ENCODE data around the gene PTPRG. TPM values are rescaled to one million over a fixed set of nuclear protein-coding genes. Genes with fewer than 3 reads are reported as not detected.

The PTPRG gene
- total RNA-seq, 1 experiment from 2014 or later = 69.3 TPM

GRCh38 chr3:61967019-61967418 lies 405.6 kb downstream of the PTPRG start:
- H3K79me2 ChIP-seq (ENCODE audit: insufficient read depth, low read length) = peaks cover 5% of the 10 kb centered on the region; the same call in 1 of the 2 replicates
- no peak overlapping the region for H3K56ac ChIP-seq (ENCODE audit: insufficient read length, low read depth, low read length)
- H3K27ac Mint-ChIP-seq = peak overlapping the region in 1 of 3 experiments; percentile 11; a peak in 2 of 7 replicates
- no peak overlapping the region for H3K23ac ChIP-seq (ENCODE audit: insufficient read length, low read depth, low read length)
- H4K5ac ChIP-seq (ENCODE audit: insufficient read length, low read depth, low read length) = no peak overlapping the region
- no peaks in the 10 kb centered on the region for H3K36me3 Mint-ChIP-seq (ENCODE audit: insufficient read depth in 1 of 3, low read depth in 3 of 3)
- no peaks in the 10 kb centered on the region for H3K9me3 Mint-ChIP-seq
- H3K18ac ChIP-seq (ENCODE audit: insufficient read length, low read depth, low read length) = no peak overlapping the region
- no peak overlapping the region for H3K4ac ChIP-seq (ENCODE audit: low read depth, low read length)
- no peak overlapping the region for H4K91ac ChIP-seq (ENCODE audit: insufficient read length, low read depth, low read length)
- no peak overlapping the region for H2AK5ac ChIP-seq (ENCODE audit: insufficient read length, low read length)
- no peak overlapping the region for H3K14ac ChIP-seq (ENCODE audit: insufficient read depth, low read length)
- H3K4me1 Mint-ChIP-seq = peaks cover 24 to 25% of the 10 kb centered on the region in 2 experiments
- H4K8ac ChIP-seq (replicated peaks; ENCODE audit: insufficient read length, low read depth, low read length) = no peak overlapping the region
- H2BK20ac ChIP-seq (ENCODE audit: low read depth, low read length, poor library complexity, severe bottlenecking) = no peak overlapping the region
- no peak overlapping the region for H3T11ph ChIP-seq (ENCODE audit: low read length)
- no peaks in the 10 kb centered on the region for H4K20me1 ChIP-seq (ENCODE audit: control insufficient read depth, insufficient read depth, insufficient read length)
- H2BK5ac ChIP-seq (ENCODE audit: insufficient read length, low read length) = no peak overlapping the region
- no peak overlapping the region for H2BK12ac ChIP-seq (ENCODE audit: insufficient read length, low read depth, low read length)
- peaks cover 6% of the 10 kb centered on the region; the same call in 1 of the 2 replicates for H3K4me1 ChIP-seq (ENCODE audit: insufficient read depth, low read length)
- H3K23me2 ChIP-seq (ENCODE audit: insufficient read length, low read depth, low read length, poor library complexity, severe bottlenecking) = no peaks in the 10 kb centered on the region
- no peak overlapping the region for H2BK120ac ChIP-seq (ENCODE audit: low read depth, low read length, poor library complexity, severe bottlenecking)
- no peak overlapping the region for H3K27ac ChIP-seq (ENCODE audit: insufficient read length, low read depth, low read length)
- H3K27me3 Mint-ChIP-seq (ENCODE audit: low read depth) = no peaks in the 10 kb centered on the region
- WGBS (ENCODE audit: extremely low coverage, insufficient read length, low lambda C conversion rate) = no CpG with 5 or more reads among the region's 2 CpGs
- H3K27me3 ChIP-seq (ENCODE audit: insufficient read depth, low read length) = no peaks in the 10 kb centered on the region
- DNase-seq = no peak
- H3K9ac ChIP-seq (ENCODE audit: extremely low read depth, insufficient read length, low read length) = no peak overlapping the region
- H3K4me3 Mint-ChIP-seq = no peak overlapping the region
- no peak overlapping the region for H2AFZ ChIP-seq (ENCODE audit: low read length)
- H2BK15ac ChIP-seq (ENCODE audit: low read depth, low read length) = no peak overlapping the region
- H3K79me1 ChIP-seq (ENCODE audit: insufficient read depth, low read depth, low read length, poor library complexity, severe bottlenecking) = peaks cover 4% of the 10 kb centered on the region
- no peak overlapping the region for H3K4me2 ChIP-seq (ENCODE audit: insufficient read depth, insufficient read length, low read length)
- no peaks in the 10 kb centered on the region for H3K9me3 ChIP-seq (ENCODE audit: control insufficient read depth, low read depth, low read length)
- no peak for TF ChIP-seq CTCF (conservative IDR thresholded peaks at IDR 0.05)
